Measurements from ENCODE around the gene SOCS1. TPM values are rescaled to one million over a fixed set of nuclear protein-coding genes. Genes with fewer than 3 reads are reported as not detected.
A peak's percentile ranks its signal among the peaks of the same experiment; 100 is the strongest.

Gene SOCS1, protein sequence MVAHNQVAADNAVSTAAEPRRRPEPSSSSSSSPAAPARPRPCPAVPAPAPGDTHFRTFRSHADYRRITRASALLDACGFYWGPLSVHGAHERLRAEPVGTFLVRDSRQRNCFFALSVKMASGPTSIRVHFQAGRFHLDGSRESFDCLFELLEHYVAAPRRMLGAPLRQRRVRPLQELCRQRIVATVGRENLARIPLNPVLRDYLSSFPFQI
- total RNA-seq, result 10 to 100 TPM in 1 of 4 donors, 1 to 10 TPM in 3; 3.8 to 11.1 (median 6.1) TPM

- DNase-seq (ENCODE audit: extremely low spot score), result peak; percentile 96
- intact Hi-C loops (cut with DNase I), result loop anchor here (5.0 to 10.0 kb wide), 2 partner anchors 91 to 181 kb away; partner anchors contain the start of gene RMI2
- Histone ChIP-seq H3K27me3 (peaks cover 0 to 4% (median 0%) of the 10 kb centered on the region in 4 donors), H3K36me3 (no peaks in the 10 kb centered on the region), H3K4me1 (peaks cover 36 to 54% (median 50%) of the 10 kb centered on the region in 4 donors), H3K27ac (replicated peaks in 1 of 4) (peak within 1 kb of the TSS; percentile 92 to 97 (median 94)), H3K4me3 (peak within 1 kb of the TSS; percentile 71 to 98 (median 80)), H3K9me3 (no peaks in the 10 kb centered on the region)
- WGBS, result 0% methylated on average over 43 of the region's 100 CpGs
- TF ChIP-seq EP300 (IDR thresholded peaks at IDR 0.05), result no peak
- no peak for TF ChIP-seq POLR2A (IDR thresholded peaks at IDR 0.05; ENCODE audit: low read depth)
- peak; percentile 77 to 92 for TF ChIP-seq POLR2AphosphoS5 (IDR thresholded peaks at IDR 0.05)
- peak; percentile 94 to 96 (median 94) for TF ChIP-seq CTCF (IDR thresholded peaks at IDR 0.05)
These were observed at the start of gene SOCS1 for GRCh38 chr16:11255737-11256660. Gene SOCS1 (minus strand): TSS chr16:11256204. CDS start chr16:11255478, 726 bp downstream.

GRCh38 chr16:11303405-11304138 is 47.6 kb upstream of the SOCS1 start:
- no peaks in the 10 kb centered on the region for H3K9me3 ChIP-seq
- no peaks in the 10 kb centered on the region for H3K27me3 ChIP-seq
- TF ChIP-seq CTCF (IDR thresholded peaks at IDR 0.05), result no peak
- no peak for TF ChIP-seq POLR2AphosphoS5 (IDR thresholded peaks at IDR 0.05)
- no peak for TF ChIP-seq EP300 (IDR thresholded peaks at IDR 0.05)
- TF ChIP-seq POLR2A (IDR thresholded peaks at IDR 0.05; ENCODE audit: low read depth), result no peak
- H3K4me1 ChIP-seq, result no peaks in the 10 kb centered on the region
- DNase-seq (ENCODE audit: extremely low spot score), result no peak
- WGBS, result 73% methylated on average over 18 of the region's 18 CpGs
- H3K4me3 ChIP-seq, result no peak overlapping the region
- H3K36me3 ChIP-seq, result no peaks in the 10 kb centered on the region
- H3K27ac ChIP-seq (replicated peaks in 1 of 4), result no peak overlapping the region
- intact Hi-C loops (cut with DNase I), result no loop called here

DNA sequence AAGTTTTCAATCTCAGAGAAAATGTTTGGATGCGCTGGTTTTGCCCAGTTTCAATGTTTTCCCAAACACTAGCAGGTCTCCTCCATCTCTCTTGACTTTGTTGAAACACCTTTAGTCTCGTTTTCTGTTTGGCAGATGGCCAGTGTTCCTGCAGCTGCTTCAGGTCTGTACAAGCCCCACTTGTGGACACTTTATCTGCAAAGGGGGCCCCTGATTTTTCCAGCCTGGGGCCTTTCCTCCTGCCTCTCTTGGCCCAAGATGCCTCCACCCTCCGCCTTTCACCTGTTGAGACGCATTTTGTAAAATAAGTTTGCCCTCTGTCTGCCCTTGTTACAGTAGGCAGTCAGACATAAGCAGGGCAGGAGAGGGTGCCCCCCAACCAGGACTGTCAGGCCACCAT is 47.0 kb upstream of the SOCS1 start:
- intact Hi-C loops (cut with DNase I), result no loop called here
- TF ChIP-seq EP300 (IDR thresholded peaks at IDR 0.05), result no peak
- no peak for TF ChIP-seq CTCF (IDR thresholded peaks at IDR 0.05)
- no peak for TF ChIP-seq POLR2AphosphoS5 (IDR thresholded peaks at IDR 0.05)
- TF ChIP-seq POLR2A (IDR thresholded peaks at IDR 0.05; ENCODE audit: low read depth), result no peak
- 91% methylated on average over 3 of the region's 4 CpGs for WGBS

GRCh38 chr16:11301645-11302501 is 45.9 kb upstream of the SOCS1 start:
- DNase-seq (ENCODE audit: extremely low spot score), result no peak
- Histone ChIP-seq H3K36me3 (no peaks in the 10 kb centered on the region), H3K27me3 (no peaks in the 10 kb centered on the region), H3K27ac (replicated peaks in 1 of 4) (no peak overlapping the region), H3K4me1 (peaks cover 11 to 12% (median 12%) of the 10 kb centered on the region in 4 donors), H3K9me3 (no peaks in the 10 kb centered on the region), H3K4me3 (no peak overlapping the region)
- whole genome bisulfite sequencing, result 78% methylated on average over 4 of the region's 4 CpGs
- intact Hi-C loops (cut with DNase I), result no loop called here
- TF ChIP-seq POLR2AphosphoS5 (IDR thresholded peaks at IDR 0.05), result no peak
- no peak for TF ChIP-seq POLR2A (IDR thresholded peaks at IDR 0.05; ENCODE audit: low read depth)
- TF ChIP-seq EP300 (IDR thresholded peaks at IDR 0.05), result no peak
- no peak for TF ChIP-seq CTCF (IDR thresholded peaks at IDR 0.05)

More for the DNA sequence above, 47.0 kb upstream of the SOCS1 start:
- Histone ChIP-seq H3K4me1 (peaks cover 0 to 1% (median under 1%) of the 10 kb centered on the region in 4 donors), H3K36me3 (no peaks in the 10 kb centered on the region), H3K27me3 (no peaks in the 10 kb centered on the region), H3K27ac (replicated peaks in 1 of 4) (no peak overlapping the region), H3K4me3 (no peak overlapping the region), H3K9me3 (no peaks in the 10 kb centered on the region)
- no peak for DNase-seq (ENCODE audit: extremely low spot score)
